CD4-positive, alpha-beta T cell treated with Interleukin-12 subunit alpha and Interleukin-12 subunit beta, for 1 hour (primary cell): Measurements from ENCODE around the gene HECTD1.
A peak's percentile ranks its signal among the peaks of the same experiment; 100 is the strongest.
"Not testable (repeated sequence)": the region's sequence is repeated elsewhere in the genome, so short reads cannot be mapped to it uniquely, and the experiment has no call there.

ENCODE experiments used
- DNase-seq: peaks from one replicate; pipeline ENCODE4 v3.0.0-alpha.2; 2020

Gene HECTD1

DNA sequence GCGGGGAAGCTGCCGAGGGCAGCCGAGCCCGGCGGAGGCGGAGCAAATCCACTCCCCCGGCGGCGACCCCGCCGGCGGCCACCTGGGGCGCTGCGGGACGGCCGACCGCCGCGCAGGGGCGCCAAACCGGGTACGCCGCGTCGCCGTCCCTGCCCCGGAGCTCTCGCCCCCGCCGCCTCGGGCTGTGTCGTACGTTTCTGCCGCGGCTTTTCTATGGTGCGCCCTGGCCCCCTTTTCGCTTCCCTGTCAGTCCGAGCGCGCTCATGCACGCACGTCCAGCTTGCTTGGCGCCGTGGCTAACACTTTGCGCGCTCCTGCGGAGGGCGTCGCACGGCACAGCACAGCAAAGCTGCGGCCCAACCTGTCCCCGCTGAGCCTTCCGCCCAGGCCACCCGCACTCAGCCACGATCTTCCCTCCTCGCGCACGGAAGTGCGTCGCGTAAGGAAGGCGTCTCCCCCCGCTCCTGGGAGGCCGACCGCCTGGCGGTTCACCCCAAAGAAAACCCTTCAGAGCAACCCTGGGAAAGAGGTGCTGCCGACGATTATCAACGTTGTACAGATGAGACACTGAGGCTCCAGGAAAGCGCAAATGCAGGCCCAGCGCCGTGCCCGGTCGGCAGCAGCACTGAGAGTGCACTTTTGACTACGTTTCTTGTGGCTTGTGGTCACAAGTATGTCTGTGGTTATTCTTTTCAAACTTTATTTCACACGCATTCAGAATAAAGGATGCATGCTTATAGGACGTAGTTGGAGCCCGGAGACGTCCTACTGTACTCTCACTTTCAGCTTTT lies at the start of gene HECTD1:
HECTD1 (minus strand) TSS at position 39 of the 791 bp plus-strand sequence. CDS start 1,857 bp downstream, outside the sequence.
- DNase-seq, result peak; percentile 91

GRCh38 chr14:31257244-31257553 lies 49.6 kb upstream of the HECTD1 start:
- DNase-seq, result no peak

GRCh38 chr14:31256534-31257243 lies 49.1 kb upstream of the HECTD1 start:
- no peak for DNase-seq

GRCh38 chr14:31255918-31256317 lies 48.3 kb upstream of the HECTD1 start:
- DNase-seq, result not testable (repeated sequence)

- DNase-seq, result no peak
Measured at GRCh38 chr14:31255286-31255685, 47.7 kb upstream of the HECTD1 start.

- DNase-seq, result no peak
Measured at GRCh38 chr14:31253746-31254471, 46.3 kb upstream of the HECTD1 start.

DNA sequence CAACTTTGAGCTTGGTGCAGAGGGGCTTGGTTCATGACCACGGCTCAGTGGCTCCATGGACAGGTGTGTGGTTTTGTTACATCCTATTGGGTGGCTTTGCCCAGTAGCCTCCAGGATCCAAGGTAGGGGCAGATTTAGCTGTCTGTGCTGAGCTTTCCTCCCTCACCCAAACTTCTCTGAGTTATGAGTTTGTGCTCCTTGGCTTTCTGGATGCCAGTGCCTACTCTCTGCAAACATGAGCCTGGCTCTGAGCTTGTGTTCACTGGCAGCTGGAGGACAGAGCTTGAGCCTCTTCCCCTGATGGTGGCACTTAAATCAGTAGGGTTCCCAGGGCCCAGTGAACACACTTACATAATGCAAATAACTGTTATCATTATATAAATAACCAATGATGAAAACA lies 45.3 kb upstream of the HECTD1 start:
- DNase-seq, result no peak

DNA sequence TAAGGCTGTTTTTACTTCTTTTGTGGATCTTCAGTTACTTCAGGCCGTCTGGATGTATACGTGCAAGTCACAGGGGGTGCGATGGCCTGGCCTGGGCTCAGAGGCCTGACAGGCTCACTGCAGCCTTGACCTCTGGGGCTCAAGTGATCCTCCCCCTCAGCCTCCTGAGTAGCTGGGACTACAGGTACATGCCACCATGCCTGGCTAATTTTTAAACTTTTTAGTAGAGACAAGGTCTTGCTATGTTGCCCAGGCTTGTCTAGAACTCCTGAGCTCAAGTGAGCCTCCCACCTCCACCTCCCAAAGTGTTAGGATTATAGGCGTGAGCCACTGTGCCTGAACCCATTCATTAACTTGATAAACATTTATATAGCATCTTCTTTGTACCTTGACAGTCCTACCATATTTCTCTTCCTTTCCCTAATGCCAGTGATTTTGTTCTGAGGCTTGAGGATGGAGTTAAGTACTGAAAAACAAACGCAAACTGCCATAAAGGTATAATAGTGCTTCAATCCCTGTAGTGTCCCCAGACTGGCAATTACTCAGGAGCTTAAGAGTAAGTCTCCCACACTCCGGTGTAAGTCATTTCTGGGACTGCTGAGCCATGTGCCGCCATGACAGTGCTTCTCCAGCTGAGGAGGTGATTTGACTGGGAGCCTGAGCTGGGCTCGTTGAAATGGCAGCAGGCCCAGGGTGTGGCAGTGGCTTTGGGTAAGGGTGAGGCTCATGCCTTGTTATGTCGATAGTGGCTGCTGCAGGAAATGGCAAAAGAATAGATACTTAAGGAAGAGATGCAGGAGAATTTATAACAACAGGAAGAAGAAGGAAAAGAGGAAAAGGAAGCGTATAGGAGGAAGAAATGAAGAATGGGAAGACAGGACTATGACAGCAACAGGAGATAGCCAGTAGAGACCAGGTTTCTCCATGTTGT lies 43.7 kb upstream of the HECTD1 start:
- no peak for DNase-seq

DNA sequence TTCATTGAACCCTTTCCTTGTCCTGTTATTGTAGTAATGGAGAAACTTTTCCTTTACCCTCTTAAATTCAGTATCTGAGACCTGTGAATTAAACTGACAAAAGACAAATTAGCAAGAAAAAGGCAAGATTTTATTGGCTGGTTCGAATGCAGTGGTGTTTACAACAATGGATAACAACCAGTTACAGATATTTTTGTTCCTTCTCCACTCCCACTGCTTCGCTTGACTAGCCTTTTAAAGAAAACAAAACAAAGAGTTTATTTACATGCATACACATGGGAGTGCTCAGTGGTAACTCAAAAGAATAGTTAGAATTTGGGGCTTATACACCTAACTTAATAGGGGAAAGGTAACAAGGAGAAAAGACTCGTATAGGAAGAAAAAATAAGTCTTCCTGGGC lies 37.0 kb upstream of the HECTD1 start:
- no peak for DNase-seq

- DNase-seq, result no peak
Measured at GRCh38 chr14:31243860-31244259, 36.3 kb upstream of the HECTD1 start.

DNA sequence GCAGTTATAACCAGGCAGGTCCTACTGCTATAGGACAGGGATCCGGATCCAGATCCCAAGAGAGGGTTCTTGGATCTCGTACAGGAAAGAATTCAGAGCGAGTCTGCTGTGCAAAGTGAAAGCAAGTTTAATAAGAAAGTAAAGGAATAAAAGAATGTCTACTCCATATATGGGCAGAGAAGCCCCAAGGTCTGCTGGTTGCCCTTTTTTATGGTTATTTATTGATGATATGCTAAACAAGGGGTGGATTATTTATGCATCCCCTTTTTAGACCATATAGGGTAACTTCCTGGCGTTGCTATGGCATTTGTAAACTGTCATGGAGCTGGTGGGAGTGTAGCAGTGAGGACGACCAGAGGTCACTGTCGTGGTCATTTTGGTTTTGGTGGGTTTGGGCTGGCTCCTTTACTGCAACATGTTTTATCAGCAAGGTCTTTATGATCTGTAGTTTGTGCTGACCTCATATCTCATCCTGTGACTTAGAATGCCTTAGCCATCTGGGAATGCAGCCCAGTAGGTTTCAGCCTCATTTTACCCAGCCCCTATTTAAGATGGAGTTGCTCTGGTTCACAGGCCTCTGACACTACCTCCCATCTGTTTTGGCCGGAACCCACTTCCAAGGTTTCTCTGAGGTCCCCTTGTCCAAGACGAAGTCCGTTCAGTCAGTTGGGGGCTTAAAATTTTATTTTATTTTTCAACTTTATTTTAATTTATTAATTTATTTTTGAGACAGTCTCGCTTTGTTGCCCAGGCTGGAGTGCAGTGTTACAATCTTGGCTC lies 34.8 kb upstream of the HECTD1 start:
- not testable (repeated sequence) for DNase-seq

GRCh38 chr14:31241450-31242114 lies 34.0 kb upstream of the HECTD1 start:
- DNase-seq, result no peak

DNA sequence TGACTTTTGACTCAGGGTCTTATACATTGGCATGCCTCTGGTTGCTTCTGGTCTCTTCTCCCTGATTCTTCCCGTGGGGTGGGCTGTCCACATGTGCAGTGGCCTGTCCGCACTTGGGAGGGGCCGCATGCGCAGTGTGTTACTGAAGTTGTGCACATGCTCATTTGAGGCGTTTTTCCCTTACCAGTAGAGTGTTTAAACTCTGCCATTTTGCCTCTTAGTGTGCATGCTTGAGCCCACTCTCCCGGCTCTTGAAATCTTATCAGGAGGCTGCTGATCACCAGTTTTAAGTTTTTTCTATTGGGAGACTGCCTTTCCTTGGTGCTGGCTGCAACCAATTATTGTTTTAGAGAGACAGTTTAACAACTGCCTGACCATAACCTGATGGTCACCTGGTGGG lies 32.1 kb upstream of the HECTD1 start:
- DNase-seq, result no peak

DNA sequence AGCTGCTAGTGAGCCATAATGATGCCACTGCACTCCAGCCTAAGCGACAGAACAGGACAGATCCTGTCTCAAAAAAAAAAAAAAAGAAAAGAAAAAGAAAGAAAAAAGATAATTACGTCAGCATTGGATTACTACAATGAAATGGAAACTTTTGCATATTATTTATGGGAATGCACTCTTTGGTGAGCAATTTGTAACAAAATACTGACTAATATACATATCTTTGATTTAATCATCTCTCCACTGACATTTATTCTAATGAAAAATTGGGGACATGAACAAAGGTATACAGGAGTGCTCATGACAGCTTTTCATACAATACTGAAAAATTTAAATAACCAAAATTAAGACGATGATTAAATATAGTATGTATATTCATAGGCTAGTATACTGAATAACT lies 27.9 kb upstream of the HECTD1 start:
- DNase-seq, result no peak

DNA sequence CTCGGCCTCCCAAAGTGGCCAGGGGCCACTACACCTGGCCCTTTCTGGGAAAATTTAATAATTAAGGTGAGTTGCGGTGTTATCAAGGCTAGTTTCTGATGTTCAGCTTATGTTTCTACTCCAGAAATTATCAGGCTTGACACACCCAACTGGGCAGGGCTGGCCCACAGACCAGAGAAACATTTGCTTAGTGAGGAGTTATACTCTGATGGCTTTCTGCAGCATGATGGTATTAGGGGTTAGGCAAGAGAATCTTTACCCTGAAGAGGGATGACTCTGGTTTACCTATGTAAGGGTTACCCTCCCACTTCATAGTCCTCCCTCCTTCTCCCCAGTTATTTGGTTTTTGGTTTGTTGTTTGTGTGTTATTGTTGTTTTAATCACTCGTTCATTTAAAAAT lies 24.5 kb upstream of the HECTD1 start:
- DNase-seq, result no peak

- not testable (repeated sequence) for DNase-seq
Measured at GRCh38 chr14:31231272-31231671, 23.7 kb upstream of the HECTD1 start.

DNA sequence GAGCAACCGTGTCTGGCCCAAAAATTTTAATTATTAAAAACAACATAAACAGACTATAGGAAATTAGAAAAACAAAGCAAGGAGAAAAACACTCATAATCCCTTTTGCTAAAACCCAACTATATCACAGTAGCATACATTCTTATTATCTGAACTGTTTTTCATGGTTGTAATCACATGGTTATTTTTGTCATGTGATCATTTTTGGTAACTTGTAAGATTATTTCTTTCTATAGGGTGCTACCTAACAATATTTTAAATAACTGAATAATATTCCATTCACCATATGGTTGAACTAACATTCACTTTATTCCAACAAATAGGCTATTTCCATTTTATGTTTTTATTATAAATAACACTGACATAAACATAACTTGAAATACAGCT lies 23.0 kb upstream of the HECTD1 start:
- no peak for DNase-seq

DNA sequence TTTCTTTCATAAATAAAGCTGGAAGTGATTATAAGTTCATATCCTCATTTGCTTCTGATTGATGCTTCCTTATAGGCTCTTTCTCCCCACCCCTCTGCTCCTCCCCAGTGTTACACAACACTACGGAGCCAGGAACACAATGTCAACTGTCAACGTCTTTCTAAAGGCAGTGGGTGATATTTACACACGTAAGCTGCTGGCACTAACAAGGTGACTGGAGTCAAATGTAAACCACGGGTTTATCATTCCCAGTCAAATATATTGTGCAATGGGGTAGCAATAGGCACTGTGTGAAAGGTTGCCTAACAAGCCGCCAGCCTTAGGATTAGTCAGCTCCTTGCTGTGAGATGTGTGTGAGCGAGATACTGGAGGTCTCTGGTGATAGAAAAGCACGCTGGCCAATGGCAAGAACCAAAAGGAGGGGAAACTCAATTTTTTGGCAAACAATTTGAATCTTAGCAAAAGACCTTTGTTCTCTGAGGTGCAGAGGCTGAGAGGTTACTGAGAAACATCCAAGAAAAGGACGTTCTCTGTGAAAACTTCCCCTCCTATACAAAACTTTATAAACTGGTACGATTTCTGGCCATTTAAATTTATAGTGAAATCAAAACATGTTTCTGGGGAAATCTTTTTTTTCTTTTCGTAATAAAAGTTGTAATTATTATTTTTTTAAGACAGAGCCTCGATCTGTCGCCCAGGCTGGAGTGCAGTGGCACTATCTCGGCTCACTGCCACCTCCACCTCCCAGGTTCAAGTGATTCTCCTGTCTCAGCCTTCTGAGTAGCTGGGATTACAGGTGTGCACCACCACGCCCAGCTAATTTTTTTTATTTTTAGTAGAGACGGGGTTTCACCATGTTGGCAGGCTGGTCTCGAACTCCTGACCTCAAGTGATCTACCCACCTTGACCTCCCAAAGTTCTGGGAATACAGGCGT lies 22.3 kb upstream of the HECTD1 start:
- DNase-seq, result no peak

GRCh38 chr14:31229009-31229408 lies 21.4 kb upstream of the HECTD1 start:
- DNase-seq, result no peak

DNA sequence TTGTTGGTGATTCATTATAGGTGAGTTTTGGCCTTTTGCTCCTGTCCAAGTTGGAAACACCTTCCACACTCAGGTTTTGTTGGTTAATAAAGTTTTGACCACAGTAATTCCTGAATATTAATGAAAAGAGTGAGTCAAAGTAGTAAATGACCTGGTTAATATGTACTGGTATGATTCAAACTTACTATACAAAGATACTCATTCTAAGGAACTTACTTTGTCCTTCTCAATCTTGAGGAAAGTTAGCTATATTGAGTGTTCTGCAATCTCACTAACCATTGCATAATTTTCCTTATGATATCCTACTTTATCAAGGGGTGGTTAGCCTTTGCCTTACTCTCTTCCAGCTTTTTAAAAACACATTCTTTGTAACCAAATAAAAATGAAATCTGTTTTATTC lies 20.9 kb upstream of the HECTD1 start:
- no peak for DNase-seq
